ENCODE data around the gene PAK2. TPM values are rescaled to one million over a fixed set of nuclear protein-coding genes. Genes with fewer than 3 reads are reported as not detected.
"Not testable (repeated sequence)": the region's sequence is repeated elsewhere in the genome, so short reads cannot be mapped to it uniquely, and the experiment has no call there.

The PAK2 gene
- total RNA-seq, 1 donor from 2014 or later: 249 TPM

DNA sequence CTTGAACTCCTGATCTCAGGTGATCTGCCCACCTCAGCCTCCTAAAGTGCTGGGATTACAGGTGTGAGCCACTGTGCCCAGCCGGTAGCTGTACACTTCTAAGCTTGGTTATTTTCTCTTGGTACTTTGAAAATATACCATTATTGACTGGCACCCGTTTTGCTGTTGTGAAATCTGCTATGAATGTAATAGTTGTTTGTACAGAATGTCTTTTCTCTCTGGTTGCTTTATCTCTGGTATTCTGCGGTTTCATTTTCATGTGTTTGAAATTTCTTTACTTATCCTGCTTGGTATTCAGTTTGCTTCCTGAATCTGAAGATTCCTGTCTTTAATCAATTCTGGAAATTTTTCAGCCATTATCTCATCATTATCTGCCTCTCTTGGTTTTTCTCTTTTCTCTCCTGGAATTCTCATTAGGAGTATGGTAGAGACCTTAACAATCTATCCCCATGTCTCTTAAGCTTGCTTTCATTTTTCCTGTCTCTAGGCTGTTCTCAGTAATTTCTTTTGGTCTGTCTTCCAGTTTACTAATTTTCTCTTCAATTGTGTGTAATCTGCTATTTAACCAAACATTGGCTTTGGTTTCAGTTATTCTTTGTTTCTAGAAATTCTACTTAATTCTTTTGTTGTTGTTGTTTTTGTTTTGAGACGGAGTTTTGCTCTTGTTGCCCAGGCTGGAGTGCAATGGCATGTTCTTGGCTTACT, 2.8 kb upstream of the PAK2 start:
- no peak for DNase-seq (ENCODE audit: low read depth)

DNA sequence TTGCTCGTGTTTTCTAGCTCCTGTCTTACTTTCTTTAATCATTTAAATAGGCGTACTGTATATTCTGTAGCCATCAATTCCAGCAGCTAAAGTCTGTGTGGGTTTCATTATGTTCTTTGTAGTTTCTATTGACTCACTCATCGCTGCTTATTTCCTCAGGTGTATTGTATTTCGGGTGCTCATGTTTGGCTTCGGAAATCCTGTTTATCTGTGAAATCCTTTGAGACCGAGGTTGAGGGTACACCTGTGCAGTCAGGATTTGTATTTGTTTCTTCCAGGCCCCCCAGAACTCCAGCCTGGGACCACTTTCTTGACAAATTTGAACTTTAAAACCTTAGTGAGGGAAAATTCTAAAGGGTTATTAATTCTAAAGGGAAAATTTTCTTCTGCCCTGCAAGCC, 2.0 kb upstream of the PAK2 start:
- DNase-seq (ENCODE audit: low read depth): no peak

DNA sequence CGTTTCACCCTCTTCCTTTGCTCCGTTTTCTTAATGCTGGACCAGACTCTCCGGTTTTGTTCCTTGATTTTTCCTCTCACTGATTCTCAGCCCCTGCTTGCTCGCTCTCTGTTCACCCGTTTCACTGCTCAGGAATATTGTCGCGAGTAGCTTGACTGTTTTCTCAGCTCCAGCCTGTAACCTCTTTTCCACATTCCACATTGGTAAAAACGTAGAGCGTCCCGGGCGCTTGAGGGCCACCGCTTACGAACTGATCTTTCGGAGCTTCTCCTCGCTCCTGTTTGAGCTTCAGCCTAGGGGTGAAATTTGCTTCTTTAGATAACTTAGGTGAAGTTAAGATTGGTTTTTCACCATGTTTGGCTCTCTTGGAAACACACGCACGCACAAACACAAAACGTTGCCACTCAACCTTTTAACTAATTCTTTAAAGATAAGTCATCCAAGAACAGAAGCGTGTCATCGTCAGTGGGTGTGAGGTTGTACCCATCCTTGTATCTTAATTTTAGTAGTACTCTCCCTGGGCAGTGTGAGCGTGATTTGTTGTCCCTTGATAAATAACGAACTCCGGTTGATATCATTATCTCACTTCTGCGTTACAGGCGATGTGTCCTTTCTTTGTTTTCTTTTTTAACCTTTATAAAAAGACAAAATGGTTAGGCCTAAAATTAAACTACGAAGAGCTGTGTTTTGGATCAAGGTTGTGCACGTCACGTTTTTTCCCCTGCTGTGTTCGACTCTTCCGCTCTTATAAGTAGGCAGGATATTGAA, 1.0 kb downstream of the PAK2 start:
- peak; percentile 66 for DNase-seq (ENCODE audit: low read depth)

DNA sequence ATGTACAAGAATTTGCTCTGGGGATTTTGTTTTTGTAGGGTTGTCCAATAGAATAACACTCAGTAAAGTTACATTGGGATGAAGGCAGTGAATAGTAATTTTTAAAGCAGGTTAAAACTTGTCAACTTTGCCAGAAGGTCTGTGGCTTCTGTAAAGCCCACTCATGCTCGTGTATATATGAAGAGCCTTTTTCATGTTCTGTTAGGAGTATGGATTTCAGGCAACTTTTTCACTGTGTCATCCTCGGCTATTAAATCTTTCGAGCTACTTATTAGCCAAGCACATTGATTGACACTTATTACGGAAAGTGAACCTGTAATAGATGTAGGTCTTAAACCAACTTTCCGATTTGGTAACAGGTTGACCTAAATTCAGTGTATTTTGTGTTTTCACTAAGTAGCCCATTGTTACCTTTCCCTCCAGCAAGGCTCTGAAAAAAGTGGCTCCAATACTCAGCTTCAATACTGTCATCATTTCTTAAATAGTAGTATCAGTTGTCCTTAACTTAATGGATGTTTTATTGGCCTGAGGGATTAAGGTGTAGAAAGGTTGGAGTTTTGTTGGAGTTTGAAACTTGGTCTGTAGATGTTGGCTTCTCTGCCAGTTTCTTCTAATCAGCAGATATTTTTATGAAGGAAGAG, 1.7 kb downstream of the PAK2 start:
- DNase-seq (ENCODE audit: low read depth): peak; percentile 51

DNA sequence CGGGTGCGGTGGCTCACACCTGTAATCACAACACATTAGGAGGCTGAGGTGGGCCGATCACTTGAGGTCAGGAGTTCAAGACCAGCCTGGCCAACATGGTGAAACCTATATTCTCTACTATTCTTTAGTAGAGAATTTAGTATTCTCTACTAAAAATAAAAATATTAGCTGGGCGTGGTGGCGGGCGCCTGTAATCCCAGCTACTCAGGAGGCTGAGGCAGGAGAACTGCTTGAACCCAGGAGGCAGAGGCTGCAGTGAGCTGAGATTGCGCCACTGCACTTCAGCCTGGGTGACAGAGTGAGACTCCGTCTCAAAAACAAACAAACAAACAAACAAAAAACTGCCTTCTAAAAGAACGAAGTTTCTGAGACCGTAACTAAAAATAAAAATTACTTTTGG, 3.9 kb downstream of the PAK2 start:
- DNase-seq (ENCODE audit: low read depth): not testable (repeated sequence)

DNA sequence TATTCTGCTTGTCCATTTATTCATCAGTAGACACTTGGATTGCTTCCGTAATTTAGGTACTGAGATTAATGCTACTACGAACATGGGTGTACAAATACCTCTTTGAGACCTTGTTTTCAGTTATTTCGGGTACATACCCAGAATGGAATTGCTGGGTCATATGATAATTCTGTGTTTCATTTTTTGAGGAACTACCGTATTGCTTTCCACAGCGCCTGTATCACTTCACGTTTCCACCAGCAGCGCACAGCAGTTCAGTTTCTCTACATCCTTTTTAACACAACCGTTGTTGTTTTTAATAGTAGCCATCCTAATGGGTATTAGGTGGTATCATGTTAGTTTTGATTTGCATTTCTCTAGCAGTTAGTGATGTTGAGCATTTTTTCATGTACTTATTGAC, 9.5 kb downstream of the PAK2 start:
- DNase-seq (ENCODE audit: low read depth): no peak

DNA sequence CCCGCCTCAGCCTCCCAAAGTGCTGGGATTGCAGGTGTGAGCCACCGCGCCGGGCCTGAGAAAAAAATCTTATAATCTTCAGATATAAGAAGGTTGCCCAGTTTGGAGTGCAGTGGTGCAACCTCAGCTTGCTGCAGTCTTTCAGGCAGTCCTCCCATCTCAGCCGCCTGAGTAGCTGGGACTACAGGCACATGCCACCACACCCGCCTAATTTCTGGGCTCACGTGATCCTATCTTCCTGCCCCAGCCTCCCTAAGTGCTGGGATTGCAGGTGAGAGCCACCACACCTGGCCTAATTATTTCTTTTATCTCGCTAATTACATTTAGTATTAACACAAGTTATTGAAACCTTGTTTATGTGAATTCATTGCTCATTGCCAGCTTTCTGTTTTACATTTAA, 13.5 kb downstream of the PAK2 start:
- no peak for DNase-seq (ENCODE audit: low read depth)

DNA sequence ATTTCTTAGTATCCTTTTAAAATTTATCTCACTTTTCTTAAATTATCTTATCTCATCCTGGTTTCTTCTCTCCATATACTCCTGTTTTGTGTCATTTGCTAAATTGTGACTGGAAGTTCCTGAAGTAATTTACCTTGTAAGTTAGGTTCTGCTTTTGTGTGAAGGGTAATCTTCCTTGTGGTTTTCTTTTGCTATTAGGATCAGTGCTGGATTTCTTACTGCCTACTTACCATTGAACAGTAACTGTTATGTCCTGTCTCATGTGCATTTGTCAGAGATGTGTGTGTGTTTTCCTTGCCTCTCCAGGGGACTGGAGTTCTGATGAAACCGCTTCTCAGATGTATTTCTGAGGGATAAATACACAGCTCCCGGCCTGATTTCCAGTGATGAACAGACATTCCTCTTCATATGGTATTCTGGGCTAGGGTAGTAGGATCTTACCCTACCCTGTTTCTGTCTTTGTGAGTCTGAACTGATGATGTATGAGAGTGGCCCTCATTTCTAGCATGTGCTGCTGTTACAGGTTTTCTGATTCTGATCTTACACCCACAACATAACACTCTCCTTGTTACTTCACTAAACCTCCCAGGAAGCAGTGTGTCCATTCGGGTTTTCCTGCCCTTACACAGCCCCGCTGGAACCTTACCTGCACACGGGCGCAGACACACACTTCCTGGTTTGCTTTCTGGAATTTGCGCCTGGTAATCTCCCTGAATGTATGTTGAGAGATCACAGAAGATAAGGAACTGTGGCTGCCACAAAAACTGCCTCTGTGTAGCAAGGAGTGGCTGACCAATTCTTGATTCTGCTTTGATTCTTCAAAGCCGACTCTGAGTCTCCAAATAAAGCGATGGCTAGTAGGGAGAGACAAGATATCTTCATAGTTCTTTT, 14.7 kb downstream of the PAK2 start:
- no peak for DNase-seq (ENCODE audit: low read depth)

DNA sequence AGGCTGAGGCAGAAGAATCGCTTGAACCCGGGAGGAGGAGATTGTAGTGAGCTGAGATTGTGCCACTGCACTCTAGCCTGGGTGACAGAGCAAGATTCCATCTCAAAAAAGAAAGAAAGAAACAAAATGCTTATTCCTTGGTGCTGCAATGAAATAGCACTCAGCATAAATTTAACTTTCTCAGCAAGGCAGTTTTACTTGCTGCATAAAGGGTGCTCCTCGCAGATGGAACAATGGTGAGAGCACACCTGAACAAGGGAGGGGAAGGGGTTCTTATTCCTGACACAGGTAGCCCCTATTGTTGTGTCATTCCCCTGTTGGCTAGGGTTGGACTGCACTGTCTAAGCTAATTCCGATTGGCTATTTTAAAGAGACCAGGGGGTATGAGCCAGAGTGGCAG, 17.1 kb downstream of the PAK2 start:
- no peak for DNase-seq (ENCODE audit: low read depth)

DNA sequence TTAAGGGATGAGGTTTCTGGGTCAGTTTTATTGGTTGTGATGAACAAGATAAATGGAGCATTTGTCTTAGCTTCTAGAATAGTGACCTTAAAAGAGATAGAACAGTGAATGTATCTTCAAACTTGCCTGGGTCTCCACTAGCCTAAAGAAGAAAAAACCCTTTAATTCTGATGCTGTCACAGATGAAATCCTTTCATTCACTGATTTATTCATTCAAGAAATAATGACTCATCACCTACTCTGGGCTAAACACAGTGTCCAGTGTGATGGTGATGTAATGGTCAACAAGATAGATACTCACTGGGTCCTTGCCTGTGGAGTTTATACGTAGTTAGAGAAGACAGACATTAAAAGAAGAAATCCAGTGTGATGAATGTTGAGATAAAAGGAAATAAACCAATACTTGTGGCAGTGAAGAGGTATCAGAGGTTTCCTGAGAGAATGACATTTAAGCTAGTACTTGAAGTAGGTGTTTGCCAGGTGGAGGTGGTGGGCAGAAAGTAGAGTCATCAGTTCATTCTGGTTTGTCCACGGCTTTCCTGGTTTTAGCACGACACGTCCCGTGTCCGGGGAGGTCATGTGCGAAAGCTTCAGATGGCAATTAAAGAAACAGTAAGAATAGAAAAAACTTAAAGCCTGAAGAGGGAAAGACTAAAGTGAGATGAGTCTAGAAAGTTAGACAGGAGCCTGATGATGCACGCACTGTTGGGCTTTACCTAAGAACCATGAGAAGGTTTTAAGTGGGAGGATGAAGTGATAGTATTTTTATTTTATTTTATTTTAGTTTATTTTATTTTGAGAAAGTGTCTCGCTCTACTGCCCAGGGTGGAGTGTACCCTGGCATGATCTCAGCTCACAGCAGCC, 18.5 kb downstream of the PAK2 start:
- peak; percentile 93 for DNase-seq (ENCODE audit: low read depth)

DNA sequence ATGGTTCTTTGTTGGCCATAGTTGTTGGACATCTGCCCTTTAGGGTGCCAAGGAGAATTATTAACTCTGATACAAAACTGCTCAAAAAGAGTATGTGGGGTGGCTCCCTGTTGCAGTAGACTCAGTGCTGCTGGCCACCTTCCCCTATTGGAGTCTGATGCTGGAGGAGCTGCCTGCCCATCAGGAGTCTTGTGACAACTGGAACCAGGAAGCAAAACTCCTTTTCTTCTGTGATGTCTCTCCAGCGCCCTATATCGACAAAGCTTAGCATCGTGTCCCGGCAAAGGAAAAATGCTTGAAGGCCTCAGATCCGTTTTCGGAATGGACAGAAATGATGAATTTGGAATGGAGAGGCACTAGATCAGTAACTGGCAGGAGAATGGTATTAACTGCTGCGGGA, 23.5 kb downstream of the PAK2 start:
- DNase-seq (ENCODE audit: low read depth): no peak

DNA sequence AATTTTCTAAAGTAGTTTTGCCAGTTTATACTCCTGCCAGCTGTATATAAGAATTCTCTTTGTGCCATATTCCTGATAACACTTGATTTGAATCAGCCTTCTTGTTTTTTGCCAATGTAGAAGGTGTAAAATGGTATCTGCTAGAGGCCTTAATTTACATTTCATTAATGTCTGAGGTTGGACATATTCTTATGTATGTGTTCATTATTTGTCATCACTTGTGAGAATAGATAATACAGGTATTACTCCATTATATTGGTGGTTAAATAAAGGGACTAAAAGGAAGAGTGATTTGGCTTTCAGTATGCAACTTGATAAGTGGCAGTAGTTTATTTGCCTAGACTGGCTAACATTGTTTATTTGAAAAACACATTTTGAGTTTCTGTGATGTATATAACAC, 25.8 kb downstream of the PAK2 start:
- no peak for DNase-seq (ENCODE audit: low read depth)

DNA sequence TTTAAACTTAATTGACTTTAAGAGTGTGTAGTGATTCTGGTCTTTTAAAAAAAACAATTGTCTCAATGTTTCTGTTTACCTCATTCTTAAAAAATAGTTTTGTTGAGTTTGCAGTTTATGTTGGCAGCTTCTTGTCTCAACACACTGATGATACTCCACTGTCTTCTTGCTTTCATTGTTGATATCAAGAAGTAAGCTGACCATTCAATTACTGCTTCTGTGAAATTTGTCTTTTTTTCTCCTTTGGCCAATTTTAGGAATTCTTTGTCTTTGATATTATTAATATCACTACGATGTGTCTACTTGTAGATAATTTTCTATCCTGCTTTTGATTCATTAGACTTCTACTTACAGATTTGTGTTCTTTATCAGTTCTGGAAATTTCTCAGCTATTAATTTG, 31.4 kb downstream of the PAK2 start:
- no peak for DNase-seq (ENCODE audit: low read depth)

DNA sequence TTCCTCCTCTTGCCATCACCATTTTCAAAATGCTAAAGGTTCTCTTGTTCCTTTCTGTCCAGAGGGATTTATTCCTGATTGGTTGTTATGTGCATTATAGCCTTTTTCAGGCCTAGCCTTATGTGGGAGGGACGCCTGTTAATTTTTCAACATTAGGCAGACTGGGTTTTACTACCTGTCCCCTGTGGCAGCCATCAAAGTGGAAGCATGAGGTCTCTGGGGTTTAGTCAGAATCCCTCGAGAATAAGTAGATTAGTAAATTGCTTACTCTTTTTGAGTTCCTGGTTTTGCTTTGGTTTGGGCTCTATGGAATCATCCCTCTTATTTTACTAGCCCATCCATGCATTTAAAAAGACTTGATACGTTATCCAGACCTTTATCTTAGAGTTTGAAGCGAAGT, 32.4 kb downstream of the PAK2 start:
- no peak for DNase-seq (ENCODE audit: low read depth)

DNA sequence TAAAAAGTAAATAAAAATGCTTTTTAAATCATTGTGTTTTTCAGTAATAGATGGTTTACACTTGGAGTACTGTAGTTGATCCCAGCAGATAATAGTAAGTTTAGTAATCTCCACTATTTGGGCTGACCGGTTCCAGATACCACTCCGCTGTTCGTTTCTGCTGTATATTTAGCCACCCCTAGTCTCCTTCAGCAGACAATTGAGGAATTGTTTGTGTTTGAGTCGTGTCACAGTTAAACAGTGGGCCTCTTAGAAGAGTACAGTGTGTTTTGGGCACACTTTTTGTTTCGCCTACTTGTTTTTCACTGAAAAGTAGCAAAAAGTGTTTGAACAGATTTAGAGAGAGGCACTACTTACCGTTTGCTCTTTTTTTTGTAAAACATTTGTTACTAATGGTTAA, 33.2 kb downstream of the PAK2 start:
- no peak for DNase-seq (ENCODE audit: low read depth)

DNA sequence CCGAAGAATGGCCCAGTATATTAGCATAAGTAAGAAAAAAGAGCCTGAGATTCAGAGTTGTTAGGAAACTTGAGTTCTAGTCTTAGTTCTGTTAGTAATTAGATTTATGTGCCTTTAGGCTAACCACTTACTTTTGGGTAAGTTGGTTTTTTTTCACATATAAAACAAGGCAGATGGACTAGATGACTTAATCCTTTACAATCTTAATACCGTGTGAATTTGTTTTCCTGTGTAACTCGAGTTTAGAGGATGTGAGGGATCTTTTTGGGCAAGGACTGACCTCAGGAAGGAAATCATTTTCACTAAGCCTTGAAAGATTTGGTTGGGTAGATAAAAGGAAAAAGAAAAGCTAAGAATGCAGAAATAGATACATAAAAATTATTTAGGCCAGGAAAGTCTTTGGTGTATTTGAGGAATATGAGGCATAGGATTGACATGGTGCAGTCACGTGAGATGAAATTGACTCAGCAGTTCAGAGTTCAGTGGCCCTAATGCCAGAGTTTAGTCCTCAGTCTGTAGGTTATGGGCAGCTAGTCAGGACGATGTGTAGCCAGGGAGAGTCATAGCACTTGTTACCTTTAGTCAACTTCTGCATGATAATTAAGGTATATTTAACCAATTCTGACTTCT, 34.6 kb downstream of the PAK2 start:
- DNase-seq (ENCODE audit: low read depth): peak; percentile 58

DNA sequence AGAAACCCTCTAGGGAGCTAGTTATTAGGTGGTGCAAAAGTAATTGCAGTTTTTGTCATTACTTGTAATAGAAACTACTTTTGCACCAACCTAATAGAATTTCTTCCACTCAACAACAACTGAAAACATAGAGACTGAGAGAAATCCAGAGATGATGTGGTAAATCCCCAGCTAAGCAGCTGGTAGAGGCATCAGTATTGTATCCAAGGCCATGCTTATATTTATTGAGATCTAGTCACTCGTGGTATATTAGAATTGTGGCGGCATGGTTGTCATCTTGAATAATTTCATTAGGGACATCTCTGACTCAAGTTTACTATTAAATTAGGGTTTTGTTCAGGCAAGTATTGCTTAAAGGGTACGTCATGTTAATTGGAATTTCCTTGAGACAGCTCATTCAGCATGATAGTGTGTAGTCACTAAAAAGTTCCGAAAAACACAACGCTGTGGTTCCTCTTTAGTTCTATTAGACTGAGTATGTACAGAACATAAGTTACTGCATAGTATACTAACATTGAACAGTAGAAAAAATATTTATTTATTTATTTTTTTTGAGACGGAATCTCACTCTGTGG, 35.3 kb downstream of the PAK2 start:
- no peak for DNase-seq (ENCODE audit: low read depth)

DNA sequence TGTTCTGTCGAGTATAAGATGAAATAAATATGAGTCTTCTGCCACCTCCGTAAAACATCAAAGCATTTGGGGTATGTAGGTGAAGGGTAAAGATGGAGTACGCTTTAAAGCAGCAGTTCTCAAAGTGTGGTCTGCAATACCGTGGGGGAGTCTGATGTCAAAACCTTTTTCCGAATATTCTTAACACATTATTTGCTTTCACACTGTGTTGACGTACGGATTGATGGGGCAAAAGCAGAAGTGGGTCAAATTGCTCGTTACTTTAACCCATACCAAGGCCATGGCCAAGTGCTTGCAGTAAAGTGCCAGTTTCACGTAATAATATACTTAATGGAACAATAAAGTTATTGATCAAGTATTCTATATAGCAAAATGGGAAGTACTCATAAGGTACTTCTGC, 36.3 kb downstream of the PAK2 start:
- DNase-seq (ENCODE audit: low read depth): no peak

DNA sequence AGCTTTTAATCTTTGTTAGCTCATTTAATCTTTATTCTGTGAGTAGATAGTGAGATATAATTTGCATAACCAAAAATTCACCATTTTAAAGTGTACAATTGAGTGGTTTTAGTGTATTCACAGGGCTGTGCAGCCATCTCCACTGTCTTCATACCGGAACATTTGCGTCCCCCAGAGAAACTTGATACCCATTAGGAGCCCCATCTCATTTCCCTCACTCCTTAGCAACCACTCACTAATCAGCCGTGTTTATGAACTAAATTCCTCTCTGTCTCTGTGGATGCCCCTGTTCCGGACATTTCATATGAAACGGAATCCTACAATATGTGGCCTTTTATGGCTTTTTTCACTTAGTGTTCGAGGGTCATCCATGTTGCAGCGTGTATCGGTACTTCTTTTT, 38.2 kb downstream of the PAK2 start:
- DNase-seq (ENCODE audit: low read depth): no peak

DNA sequence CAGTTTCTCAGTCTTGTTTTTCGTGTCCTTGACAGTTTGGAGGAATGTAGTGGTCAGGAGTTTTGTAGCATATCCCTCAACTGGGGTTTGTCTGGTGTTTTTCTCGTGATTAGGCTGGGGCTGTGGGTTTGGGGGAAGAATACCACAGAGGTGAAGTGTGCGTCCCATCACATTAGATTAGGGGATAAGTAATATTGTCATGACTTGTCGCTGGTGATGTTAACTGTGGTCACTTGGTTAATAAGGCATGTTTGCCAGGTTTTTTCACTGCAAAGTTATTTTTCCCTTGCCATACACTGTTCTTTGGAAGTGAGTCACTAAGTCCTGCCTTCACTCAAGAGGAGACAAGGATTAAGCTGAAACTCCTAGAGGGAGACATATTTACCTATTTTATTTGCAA, 39.1 kb downstream of the PAK2 start:
- DNase-seq (ENCODE audit: low read depth): peak; percentile 86
